Neuronal stem cell (in vitro differentiated cells): Measurements from ENCODE around the gene PROSER3.

Experiments
- DNase-seq: peaks from one replicate; pipeline ENCODE4 v3.0.0-alpha.2; 2013; ENCODE audit warnings: low spot score
- H2AFZ ChIP-seq: one replicate; pipeline ENCODE4 v1.6.1; 2013; ENCODE audit warnings: mild to moderate bottlenecking, low read length, inconsistent platforms
- H2AK5ac ChIP-seq: 2 replicates; pipeline ENCODE4 v1.6.1; 2013; ENCODE audit warnings: low read depth, mild to moderate bottlenecking, inconsistent platforms, low read length, moderate library complexity, mixed read lengths
- H2BK120ac ChIP-seq: 2 replicates; pipeline ENCODE4 v1.6.1; 2013; ENCODE audit warnings: low read depth, mild to moderate bottlenecking, inconsistent platforms, low read length, moderate library complexity, mixed read lengths
- H2BK12ac ChIP-seq: one replicate; pipeline ENCODE4 v1.6.1; 2013; ENCODE audit warnings: low read length, inconsistent platforms
- H2BK15ac ChIP-seq: 2 replicates; pipeline ENCODE4 v1.6.1; 2013; ENCODE audit warnings: mild to moderate bottlenecking, low read length, inconsistent platforms, mixed read lengths
- H2BK5ac ChIP-seq: one replicate; pipeline ENCODE4 v1.6.1; 2013; ENCODE audit warnings: inconsistent platforms, mild to moderate bottlenecking, low read length, moderate library complexity
- H3K14ac ChIP-seq: one replicate; pipeline ENCODE4 v1.6.1; 2013; ENCODE audit warnings: low read length, inconsistent platforms
- H3K18ac ChIP-seq: 2 replicates; pipeline ENCODE4 v1.6.1; 2013; ENCODE audit warnings: low read length, inconsistent platforms
- H3K23ac ChIP-seq: 2 replicates; pipeline ENCODE4 v1.6.1; 2013; ENCODE audit warnings: low read depth, mild to moderate bottlenecking, mixed read lengths, low read length, inconsistent platforms; ENCODE audit not compliant: poor library complexity
- H3K27ac ChIP-seq: replicated peaks from 3 replicates; pipeline ENCODE4 v1.5.1; 2013; ENCODE audit warnings: low read length, inconsistent platforms
- H3K27me3 ChIP-seq, 3 experiments: 2 replicates each; pipeline ENCODE4 v1.6.1; 2013; ENCODE audit warnings: low read length in 3 of 3, mild to moderate bottlenecking in 2 of 3, inconsistent platforms in 1 of 3, low read depth in 1 of 3, mixed read lengths in 1 of 3, moderate library complexity in 1 of 3; ENCODE audit not compliant: control insufficient read depth in 3 of 3, insufficient read depth in 3 of 3
- H3K36me3 ChIP-seq, 2 donors: replicated peaks in 1 of 2; 2 replicates each; pipeline ENCODE4 v1.6.1; 2013; ENCODE audit warnings: low read length in 2 of 2; ENCODE audit not compliant: control insufficient read depth in 2 of 2, insufficient read depth in 2 of 2
- H3K4ac ChIP-seq: 2 replicates; pipeline ENCODE4 v1.6.1; 2013; ENCODE audit warnings: inconsistent platforms, mild to moderate bottlenecking, low read length, moderate library complexity
- H3K4me1 ChIP-seq, 2 donors: 1 replicate in 1 of 2; 2 replicates in 1 of 2; pipeline ENCODE4 v1.6.1; 2013; ENCODE audit warnings: low read length in 2 of 2, low read depth in 1 of 2; ENCODE audit not compliant: control insufficient read depth in 2 of 2, insufficient read depth in 1 of 2
- H3K4me2 ChIP-seq: one replicate; pipeline ENCODE4 v1.6.1; 2013; ENCODE audit warnings: mild to moderate bottlenecking, low read length, inconsistent platforms; ENCODE audit not compliant: insufficient read depth, poor library complexity, severe bottlenecking
- H3K4me3 ChIP-seq, 2 donors: 2 replicates each; pipeline ENCODE4 v1.5.1; 2013; ENCODE audit warnings: low read length in 2 of 2, mild to moderate bottlenecking in 2 of 2, inconsistent platforms in 1 of 2, moderate library complexity in 1 of 2
- H3K79me1 ChIP-seq: one replicate; pipeline ENCODE4 v1.6.1; 2013; ENCODE audit warnings: low read depth, mild to moderate bottlenecking, inconsistent platforms, low read length, moderate library complexity
- H3K9ac ChIP-seq: one replicate; pipeline ENCODE4 v1.6.1; 2013; ENCODE audit warnings: mild to moderate bottlenecking, low read depth, low read length, inconsistent platforms; ENCODE audit not compliant: poor library complexity
- H3K9me3 ChIP-seq, 2 donors: replicated peaks in 1 of 2; 2 replicates each; pipeline versions ENCODE3 to v1.6.1; 2013; ENCODE audit warnings: low read length in 2 of 2, mild to moderate bottlenecking in 2 of 2, inconsistent platforms in 1 of 2, low read depth in 1 of 2, mixed read lengths in 1 of 2, moderate library complexity in 1 of 2; ENCODE audit not compliant: control insufficient read depth in 2 of 2, insufficient read depth in 1 of 2
- H4K8ac ChIP-seq: one replicate; pipeline ENCODE4 v1.6.1; 2013; ENCODE audit warnings: low read depth, mild to moderate bottlenecking, inconsistent platforms, low read length, moderate library complexity
- H4K91ac ChIP-seq: one replicate; pipeline ENCODE4 v1.6.1; 2013; ENCODE audit warnings: low read length, low read depth, mild to moderate bottlenecking, inconsistent platforms; ENCODE audit not compliant: poor library complexity
- WGBS, 2 donors: extraction: QIAGEN DNeasy Blood & Tissue Kit; methylation state at CpG; one replicate each; pipeline ENCODE4 v1.1.7; 2013; ENCODE audit warnings: missing lambda C conversion rate in 2 of 2, mixed read lengths in 1 of 2; ENCODE audit not compliant: insufficient read length in 2 of 2, insufficient replicate concordance in 1 of 2; ENCODE audit errors: extremely low coverage in 2 of 2; 5-methylcytosine and 5-hydroxymethylcytosine counted together

The PROSER3 gene

GRCh38 chr19:35752746-35753350 lies 5.1 kb upstream of the PROSER3 start:
- Histone ChIP-seq H3K14ac (no peak overlapping the region), H3K27ac (no peak overlapping the region)
- no peak for DNase-seq

GRCh38 chr19:35753634-35754369 lies 4.2 kb upstream of the PROSER3 start:
- no peak overlapping the region for H4K91ac ChIP-seq
- peak overlapping the region; percentile 46 for H2AK5ac ChIP-seq
- no peak overlapping the region for H3K4me3 ChIP-seq
- peak overlapping the region; percentile 8 for H3K18ac ChIP-seq
- no peak overlapping the region for H2BK12ac ChIP-seq
- H2BK15ac ChIP-seq: no peak overlapping the region
- H3K79me1 ChIP-seq: peaks cover 7% of the 10 kb centered on the region
- H2BK120ac ChIP-seq: no peak overlapping the region
- WGBS, 2 donors: no CpG with 5 or more reads among the region's 20 CpGs
- no peak overlapping the region for H2AFZ ChIP-seq
- DNase-seq: no peak
- peaks cover 7 to 27% of the 10 kb centered on the region in 2 donors for H3K36me3 ChIP-seq
- H3K4me2 ChIP-seq: no peak overlapping the region
- H2BK5ac ChIP-seq: no peak overlapping the region
- H4K8ac ChIP-seq: no peak overlapping the region
- H3K23ac ChIP-seq: no peak overlapping the region
- H3K9ac ChIP-seq: peak overlapping the region; percentile 21
- H3K4me1 ChIP-seq: peaks cover 8 to 21% of the 10 kb centered on the region in 2 donors
- H3K27me3 ChIP-seq: peaks cover 0 to 13% (median 3%) of the 10 kb centered on the region in 3 experiments
- H3K9me3 ChIP-seq: no peaks in the 10 kb centered on the region
- no peak overlapping the region for H3K14ac ChIP-seq
- no peak overlapping the region for H3K27ac ChIP-seq
- no peak overlapping the region for H3K4ac ChIP-seq

More at GRCh38 chr19:35752746-35753350, 5.1 kb upstream of the PROSER3 start:
- Histone ChIP-seq H3K9me3 (no peaks in the 10 kb centered on the region), H3K27me3 (peaks cover 0 to 13% (median 3%) of the 10 kb centered on the region in 3 experiments), H2BK120ac (no peak overlapping the region), H4K91ac (no peak overlapping the region), H2BK15ac (no peak overlapping the region), H2AFZ (no peak overlapping the region), H3K4ac (no peak overlapping the region), H2BK5ac (peak overlapping the region; percentile 39), H3K4me1 (peaks cover 7 to 22% of the 10 kb centered on the region in 2 donors), H3K9ac (peak overlapping the region; percentile 0), H2BK12ac (no peak overlapping the region), H3K4me2 (no peak overlapping the region), H3K4me3 (no peak overlapping the region), H4K8ac (no peak overlapping the region), H3K79me1 (peaks cover 6% of the 10 kb centered on the region), H3K23ac (no peak overlapping the region), H3K18ac (no peak overlapping the region), H2AK5ac (no peak overlapping the region), H3K36me3 (peaks cover 7 to 27% of the 10 kb centered on the region in 2 donors)
- no CpG with 5 or more reads among the region's 20 CpGs for WGBS, 2 donors

DNA sequence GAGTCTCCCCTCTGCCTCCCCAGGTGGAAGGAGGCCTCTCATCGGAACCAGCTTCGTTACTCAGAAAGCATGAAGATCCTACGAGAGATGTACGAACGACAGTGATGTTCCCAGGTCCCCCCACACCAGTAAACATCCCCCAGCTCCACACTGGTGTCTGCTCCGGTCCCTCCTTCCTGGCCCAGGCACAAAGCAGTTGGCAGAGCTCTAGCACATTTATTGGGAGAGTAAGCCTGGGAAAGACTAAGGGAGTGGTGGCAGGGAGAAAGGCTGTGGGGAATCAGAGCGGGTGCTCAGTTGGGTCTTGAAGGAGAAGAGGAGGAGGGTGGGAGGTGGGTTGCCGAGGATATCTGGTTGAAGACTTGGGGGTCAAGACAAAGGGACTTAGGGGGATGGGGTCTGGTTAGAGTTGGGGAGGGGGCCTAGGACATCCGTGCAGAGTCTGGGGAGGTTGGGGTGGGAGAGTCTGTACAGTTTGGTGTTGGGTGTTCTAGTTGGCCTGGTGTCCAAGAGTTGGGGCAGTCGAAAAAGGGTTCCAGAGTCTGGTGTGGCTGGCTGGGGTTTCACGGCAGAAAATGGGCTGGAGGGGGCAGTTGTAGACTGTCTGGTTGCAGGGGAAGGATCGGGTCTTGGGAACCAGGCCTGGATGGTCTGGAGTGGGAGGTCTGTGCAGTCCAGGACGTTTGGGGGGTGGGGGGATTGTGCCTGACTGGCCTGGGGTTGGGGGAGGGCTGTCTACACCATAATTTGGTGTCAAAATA lies 3.4 kb upstream of the PROSER3 start:
- Histone ChIP-seq H3K27me3 (peaks cover 0 to 13% (median 3%) of the 10 kb centered on the region in 3 experiments), H2BK5ac (no peak overlapping the region), H3K14ac (no peak overlapping the region), H2AK5ac (peak overlapping the region; percentile 46), H3K27ac (no peak overlapping the region), H3K4ac (no peak overlapping the region), H3K23ac (no peak overlapping the region), H2BK12ac (no peak overlapping the region), H3K4me2 (no peak overlapping the region), H3K36me3 (peaks cover 10 to 33% of the 10 kb centered on the region in 2 donors), H2BK120ac (no peak overlapping the region), H3K9me3 (no peaks in the 10 kb centered on the region), H3K79me1 (peaks cover 14% of the 10 kb centered on the region), H3K4me1 (peaks cover 12 to 24% of the 10 kb centered on the region in 2 donors), H3K9ac (peak overlapping the region; percentile 21), H2AFZ (no peak overlapping the region), H3K18ac (peak overlapping the region; percentile 8), H3K4me3 (no peak overlapping the region), H2BK15ac (no peak overlapping the region), H4K91ac (no peak overlapping the region), H4K8ac (no peak overlapping the region)
- no CpG with 5 or more reads among the region's 13 CpGs for WGBS, 2 donors
- no peak for DNase-seq
